Spinal cord (tissue), 10 donors: ENCODE results near the gene QRSL1. TPM values are rescaled to one million over a fixed set of nuclear protein-coding genes. Genes with fewer than 3 reads are reported as not detected.
"Not testable (repeated sequence)": the region's sequence is repeated elsewhere in the genome, so short reads cannot be mapped to it uniquely, and the experiment has no call there.

ENCODE experiments used
- DNase-seq, 6 donors: peaks; one replicate each; pipeline versions ENCODE4 v3.0.0 to v3.0.0-alpha.2; 2013 to 2015; ENCODE audit warnings: low spot score in 6 of 6, low read depth in 4 of 6
- H3K27ac ChIP-seq: one replicate; pipeline ENCODE4 v1.5.1; 2013; ENCODE audit warnings: low read depth, low read length, control low read depth
- H3K27me3 ChIP-seq: one replicate; pipeline ENCODE4 v1.6.1; 2013; ENCODE audit warnings: low read length; ENCODE audit not compliant: control insufficient read depth, insufficient read depth
- H3K36me3 ChIP-seq: one replicate; pipeline ENCODE4 v1.6.1; 2013; ENCODE audit warnings: low read length; ENCODE audit not compliant: control insufficient read depth, insufficient read depth
- H3K4me1 ChIP-seq: one replicate; pipeline ENCODE4 v1.6.1; 2013; ENCODE audit warnings: low read length; ENCODE audit not compliant: control insufficient read depth, insufficient read depth
- H3K4me3 ChIP-seq: one replicate; pipeline ENCODE4 v1.5.1; 2013; ENCODE audit warnings: low read depth, low read length, control low read depth
- H3K9me3 ChIP-seq: one replicate; pipeline ENCODE4 v1.6.1; 2013; ENCODE audit warnings: low read length; ENCODE audit not compliant: control insufficient read depth, insufficient read depth
- WGBS: methylation state at CpG from one replicate; pipeline ENCODE4 v1.1.5; 2013; ENCODE audit warnings: missing lambda C conversion rate; ENCODE audit not compliant: insufficient coverage; 5-methylcytosine and 5-hydroxymethylcytosine counted together
- polyA plus RNA-seq, 2 donors: library from polyadenylated mRNA; unstranded; fragments of 120-200 nt; gene quantifications; one replicate each; pipeline ENCODE4 v1.2.1, GENCODE V29; 2013; ENCODE audit not compliant: insufficient read length in 2 of 2
- total RNA-seq, 2 donors: library from RNA; depleted of rRNA in 1 of 2; stranded (reverse); fragments of 120-200 nt in 1 of 2; fragments of >200 nt in 1 of 2; gene quantifications; one replicate each; pipeline versions ENCODE4 v1.2.3 to v1.2.4, GENCODE V29; 2013 to 2014
- donor health status: healthy.

Gene QRSL1
- total and polyA plus RNA-seq, 4 donors, result 13.4 to 18.1 (median 16.3) TPM

GRCh38 chr6:106620931-106621672 is 8.3 kb upstream of the QRSL1 start:
- H3K9me3 ChIP-seq, result no peaks in the 10 kb centered on the region
- H3K27me3 ChIP-seq, result no peaks in the 10 kb centered on the region
- DNase-seq, result peak in 1 of 6 donors; percentile 20
- no peak overlapping the region for H3K4me3 ChIP-seq
- no peaks in the 10 kb centered on the region for H3K36me3 ChIP-seq
- H3K27ac ChIP-seq, result peak overlapping the region; percentile 54
- H3K4me1 ChIP-seq, result no peaks in the 10 kb centered on the region
- 63% methylated on average over 2 of the region's 3 CpGs for WGBS

GRCh38 chr6:106622412-106622811 is 7.0 kb upstream of the QRSL1 start:
- WGBS, result 88% methylated on average over 7 of the region's 8 CpGs
- Histone ChIP-seq H3K4me1 (no peaks in the 10 kb centered on the region), H3K4me3 (no peak overlapping the region), H3K9me3 (no peaks in the 10 kb centered on the region), H3K27me3 (no peaks in the 10 kb centered on the region), H3K36me3 (no peaks in the 10 kb centered on the region), H3K27ac (no peak overlapping the region)
- no peak for DNase-seq

GRCh38 chr6:106623039-106623438 is 6.3 kb upstream of the QRSL1 start:
- whole genome bisulfite sequencing, result no CpG with 5 or more reads among the region's 1 CpG
- DNase-seq, result no peak
- Histone ChIP-seq H3K27me3 (no peaks in the 10 kb centered on the region), H3K4me3 (no peak overlapping the region), H3K36me3 (no peaks in the 10 kb centered on the region), H3K9me3 (no peaks in the 10 kb centered on the region), H3K27ac (no peak overlapping the region), H3K4me1 (peaks cover 5% of the 10 kb centered on the region)

GRCh38 chr6:106626485-106626884 is 2.9 kb upstream of the QRSL1 start:
- DNase-seq, result no peak
- H3K4me1 ChIP-seq, result peaks cover 13% of the 10 kb centered on the region
- no peaks in the 10 kb centered on the region for H3K27me3 ChIP-seq
- no peaks in the 10 kb centered on the region for H3K36me3 ChIP-seq
- H3K4me3 ChIP-seq, result no peak overlapping the region
- 50% methylated on average over 1 of the region's 2 CpGs for WGBS
- no peak overlapping the region for H3K27ac ChIP-seq
- H3K9me3 ChIP-seq, result no peaks in the 10 kb centered on the region

- 84% methylated on average over 9 of the region's 16 CpGs for WGBS
- H3K9me3 ChIP-seq, DNase-seq, H3K27me3 ChIP-seq, H3K27ac ChIP-seq, H3K4me3 ChIP-seq, H3K36me3 ChIP-seq: not testable (repeated sequence)
- H3K4me1 ChIP-seq, result peaks cover 13% of the 10 kb centered on the region
Measured at GRCh38 chr6:106627760-106628159, 1.6 kb upstream of the QRSL1 start.

GRCh38 chr6:106628658-106629102 is 698 bp upstream of the QRSL1 start:
- no peaks in the 10 kb centered on the region for H3K9me3 ChIP-seq
- WGBS, result 14% methylated on average over 1 of the region's 7 CpGs
- DNase-seq, result peak in 1 of 6 donors; percentile 2
- H3K27me3 ChIP-seq, result no peaks in the 10 kb centered on the region
- peaks cover 13% of the 10 kb centered on the region for H3K4me1 ChIP-seq
- H3K4me3 ChIP-seq, result peak overlapping the region; percentile 89
- H3K36me3 ChIP-seq, result no peaks in the 10 kb centered on the region
- peak overlapping the region; percentile 88 for H3K27ac ChIP-seq

GRCh38 chr6:106629859-106630163 is 433 bp downstream of the QRSL1 start:
- Histone ChIP-seq H3K4me3 (peak overlapping the region; percentile 89), H3K27me3 (no peaks in the 10 kb centered on the region), H3K4me1 (peaks cover 13% of the 10 kb centered on the region), H3K9me3 (no peaks in the 10 kb centered on the region), H3K36me3 (no peaks in the 10 kb centered on the region), H3K27ac (peak overlapping the region; percentile 88)
- WGBS, result 2% methylated on average over 9 of the region's 14 CpGs
- DNase-seq, result no peak

GRCh38 chr6:106630366-106630765 is 988 bp downstream of the QRSL1 start:
- no peak for DNase-seq
- Histone ChIP-seq H3K9me3 (no peaks in the 10 kb centered on the region), H3K4me3 (peak overlapping the region; percentile 89), H3K27ac (no peak overlapping the region), H3K4me1 (peaks cover 13% of the 10 kb centered on the region), H3K36me3 (no peaks in the 10 kb centered on the region), H3K27me3 (no peaks in the 10 kb centered on the region)
- 50% methylated on average over 2 of the region's 5 CpGs for WGBS

GRCh38 chr6:106631346-106631745 is 2.0 kb downstream of the QRSL1 start:
- DNase-seq, result no peak
- Histone ChIP-seq H3K27ac (no peak overlapping the region), H3K27me3 (no peaks in the 10 kb centered on the region), H3K4me1 (peaks cover 13% of the 10 kb centered on the region), H3K36me3 (no peaks in the 10 kb centered on the region), H3K4me3 (no peak overlapping the region), H3K9me3 (no peaks in the 10 kb centered on the region)
- WGBS, result no CpG with 5 or more reads among the region's 1 CpG

- WGBS, result 100% methylated on average over 5 of the region's 5 CpGs
- Histone ChIP-seq H3K27me3 (no peaks in the 10 kb centered on the region), H3K27ac (no peak overlapping the region), H3K4me1 (peaks cover 5% of the 10 kb centered on the region), H3K36me3 (no peaks in the 10 kb centered on the region), H3K9me3 (no peaks in the 10 kb centered on the region), H3K4me3 (no peak overlapping the region)
- no peak for DNase-seq
Measured at GRCh38 chr6:106634565-106634964, 5.2 kb downstream of the QRSL1 start.
